Measurements from ENCODE around the gene RNF11.

- TF ChIP-seq YY1 (IDR thresholded peaks at IDR 0.05; ENCODE audit: insufficient read depth, insufficient read length) (no peak), SUZ12 (IDR thresholded peaks at IDR 0.05; ENCODE audit: extremely low read depth, insufficient read depth, insufficient read length) (no peak), ZNF274 (IDR thresholded peaks at IDR 0.05; ENCODE audit: low read depth, low read length) (no peak)
Observed at GRCh38 chr1:51306950-51307349, 70.9 kb downstream of the RNF11 start.
